GM18517 (cell line): ENCODE results near the gene CTAGE6.
"Not testable (repeated sequence)": the region's sequence is repeated elsewhere in the genome, so short reads cannot be mapped to it uniquely, and the experiment has no call there.

Source experiments
- ATAC-seq: cut with Tn5 transposase; IDR thresholded peaks from one replicate; pipeline ENCODE4 v1.9.1; 2021; ENCODE audit warnings: mild to moderate bottlenecking, moderate library complexity; ENCODE audit not compliant: unreplicated experiment

The CTAGE6 gene

DNA sequence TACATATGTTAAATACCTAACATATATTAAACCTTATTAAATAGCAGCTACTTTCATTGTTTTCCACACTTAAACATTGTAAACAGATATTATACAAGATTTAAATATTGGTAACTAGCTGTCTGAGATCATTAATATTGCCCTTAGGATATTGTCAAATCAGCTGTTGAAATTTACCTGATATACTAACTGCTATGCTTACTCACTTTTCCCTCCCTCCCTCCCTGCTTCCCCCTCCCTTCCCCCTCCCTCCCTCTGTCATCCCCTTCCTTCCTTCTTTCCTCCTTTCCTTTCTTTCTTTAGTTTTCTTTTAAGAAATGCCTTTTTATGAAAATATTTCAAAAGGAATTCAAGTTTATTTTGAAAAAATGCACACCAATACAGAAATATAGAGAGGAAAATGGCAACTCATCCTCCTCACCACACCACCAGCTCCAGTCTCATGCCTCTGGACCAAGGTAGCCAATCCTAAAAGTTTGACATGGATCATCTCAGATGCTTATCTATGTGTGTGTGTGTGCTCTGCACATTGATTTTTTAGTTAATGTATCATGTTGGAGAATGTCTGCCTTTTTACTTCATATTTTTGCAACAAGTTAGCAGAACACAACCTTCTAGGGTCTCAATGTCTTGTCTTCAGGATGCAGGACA is 41.8 kb downstream of the CTAGE6 start:
- ATAC-seq, result not testable (repeated sequence)

DNA sequence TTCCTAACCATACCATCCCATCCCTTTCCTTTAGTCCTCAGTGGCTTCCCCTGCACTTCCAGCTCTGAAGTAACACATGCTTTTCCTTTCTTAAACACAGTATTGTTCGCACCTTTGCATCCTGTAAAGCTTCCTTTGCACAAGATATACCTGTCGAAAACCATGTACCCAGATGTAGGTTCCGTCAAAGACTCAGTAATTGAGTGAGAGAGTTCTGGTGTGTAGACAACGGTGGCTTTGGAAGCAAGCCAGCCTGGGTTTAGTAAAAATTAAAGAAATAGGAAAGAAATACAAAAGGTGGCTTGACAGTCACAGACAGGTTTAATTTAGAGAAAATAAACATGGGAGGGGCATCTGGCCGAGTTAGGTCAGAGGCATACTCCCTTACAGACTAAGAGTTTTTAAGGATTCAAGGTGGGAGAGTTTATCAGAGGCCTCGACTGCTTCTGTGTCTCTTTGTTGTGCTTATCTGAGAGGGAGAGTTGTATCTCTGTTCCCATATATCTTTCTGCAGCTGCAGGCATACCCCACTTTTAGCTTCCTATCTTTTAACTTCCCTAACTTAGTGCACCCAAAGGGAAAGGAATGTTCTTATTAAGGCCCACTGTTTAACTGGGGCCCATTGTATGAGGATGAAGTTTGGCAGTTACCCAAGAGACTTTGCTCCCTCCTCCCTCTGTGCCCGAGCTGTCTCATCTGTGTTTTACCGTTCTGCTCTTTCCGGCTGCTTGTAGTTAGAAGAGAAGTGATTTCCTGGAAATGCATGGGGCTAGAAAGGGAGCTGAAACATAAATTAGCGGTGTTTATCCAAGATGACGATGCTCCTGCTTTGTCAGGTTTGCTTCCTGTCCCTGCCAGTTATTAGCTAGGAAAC is 42.7 kb downstream of the CTAGE6 start:
- ATAC-seq, result not testable (repeated sequence)

DNA sequence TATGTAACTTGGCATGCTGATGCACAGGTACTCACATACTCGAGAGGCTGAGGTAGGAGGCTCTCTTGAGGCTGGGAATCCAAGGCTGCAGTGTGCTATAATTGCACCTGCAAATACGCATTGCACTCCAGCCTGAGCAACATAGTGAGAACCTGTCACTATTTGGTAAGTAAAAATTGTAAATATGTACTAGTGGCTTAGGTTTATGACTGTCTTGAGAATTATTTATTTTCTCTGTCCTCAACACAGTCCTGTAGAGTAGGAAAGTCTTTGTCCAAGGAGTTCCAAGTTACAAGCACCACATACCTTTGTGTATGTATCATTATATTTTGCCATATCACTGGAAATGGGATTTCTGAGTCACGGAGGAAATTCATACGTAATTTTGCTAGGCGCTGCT is 45.1 kb downstream of the CTAGE6 start:
- ATAC-seq, result not testable (repeated sequence)

DNA sequence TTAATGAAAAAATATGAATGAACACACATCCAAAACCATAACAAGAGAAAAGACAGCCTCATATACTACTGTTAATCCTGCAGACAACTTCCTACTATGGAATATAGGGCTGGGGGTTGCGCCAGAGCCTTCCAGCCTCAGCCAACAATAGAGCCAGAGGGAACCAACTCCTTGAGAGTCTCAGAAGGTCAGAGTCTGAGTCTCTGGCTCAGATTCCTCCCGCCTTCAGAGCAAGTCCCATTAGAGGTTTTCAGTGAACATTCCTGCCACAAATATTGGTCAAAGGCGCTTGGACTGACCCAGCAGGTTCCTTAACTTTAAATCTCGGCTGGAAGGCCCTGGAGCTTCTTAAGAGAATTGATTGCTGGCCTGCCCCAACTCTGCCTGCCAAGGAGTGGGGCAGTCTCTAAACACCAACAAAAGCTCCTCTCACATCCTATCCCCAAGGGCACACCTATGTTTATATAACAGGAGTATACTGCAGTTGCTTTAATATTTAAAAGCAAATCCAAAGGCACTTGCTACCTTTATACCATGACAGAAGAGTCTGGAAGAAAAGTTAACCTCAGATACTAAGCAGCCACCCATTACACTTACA is 45.7 kb downstream of the CTAGE6 start:
- ATAC-seq, result not testable (repeated sequence)

DNA sequence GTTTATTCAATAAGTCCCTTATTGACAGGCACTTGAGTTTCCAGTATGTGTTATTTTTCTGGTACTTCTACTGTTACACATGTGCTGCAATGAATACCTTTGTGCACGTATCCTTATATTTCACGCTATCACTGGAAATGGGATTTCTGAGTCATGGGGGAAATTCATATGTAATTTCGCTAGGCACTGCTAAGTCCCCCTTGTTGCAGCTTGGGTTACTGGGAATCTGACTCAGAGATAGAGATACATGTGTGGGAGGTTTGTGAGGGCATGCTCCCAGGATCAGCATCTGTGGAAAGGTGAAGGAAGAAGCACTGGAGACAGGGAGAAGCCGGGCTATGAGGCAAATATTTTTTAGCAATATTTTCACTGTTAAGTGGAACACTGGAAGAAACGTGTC is 47.6 kb downstream of the CTAGE6 start:
- ATAC-seq, result not testable (repeated sequence)
